Suprapubic skin (tissue), 3 donors: ENCODE results near the gene MYO1F.

ENCODE experiments used
- POLR2A ChIP-seq, 2 donors: fragments of 450-650 bp; IDR thresholded peaks; one replicate each; pipeline ENCODE4 v1.6.1; 2017; ENCODE audit warnings: antibody characterized with exemption in 2 of 2, mild to moderate bottlenecking in 2 of 2, moderate library complexity in 2 of 2
- TF ChIP-seq, protein P1 (sequence below), 2 donors: fragments of 200-600 bp in 1 of 2; fragments of 450-650 bp in 1 of 2; sonication (generic) in 1 of 2; IDR thresholded peaks; one replicate each; pipeline ENCODE4 v1.5.1; 2016 to 2019; ENCODE audit warnings: antibody characterized with exemption in 2 of 2, mild to moderate bottlenecking in 1 of 2, moderate library complexity in 1 of 2

GRCh38 chr19:8589177-8589714 lies 12.0 kb upstream of the MYO1F start:
- TF ChIP-seq, protein P1, sequence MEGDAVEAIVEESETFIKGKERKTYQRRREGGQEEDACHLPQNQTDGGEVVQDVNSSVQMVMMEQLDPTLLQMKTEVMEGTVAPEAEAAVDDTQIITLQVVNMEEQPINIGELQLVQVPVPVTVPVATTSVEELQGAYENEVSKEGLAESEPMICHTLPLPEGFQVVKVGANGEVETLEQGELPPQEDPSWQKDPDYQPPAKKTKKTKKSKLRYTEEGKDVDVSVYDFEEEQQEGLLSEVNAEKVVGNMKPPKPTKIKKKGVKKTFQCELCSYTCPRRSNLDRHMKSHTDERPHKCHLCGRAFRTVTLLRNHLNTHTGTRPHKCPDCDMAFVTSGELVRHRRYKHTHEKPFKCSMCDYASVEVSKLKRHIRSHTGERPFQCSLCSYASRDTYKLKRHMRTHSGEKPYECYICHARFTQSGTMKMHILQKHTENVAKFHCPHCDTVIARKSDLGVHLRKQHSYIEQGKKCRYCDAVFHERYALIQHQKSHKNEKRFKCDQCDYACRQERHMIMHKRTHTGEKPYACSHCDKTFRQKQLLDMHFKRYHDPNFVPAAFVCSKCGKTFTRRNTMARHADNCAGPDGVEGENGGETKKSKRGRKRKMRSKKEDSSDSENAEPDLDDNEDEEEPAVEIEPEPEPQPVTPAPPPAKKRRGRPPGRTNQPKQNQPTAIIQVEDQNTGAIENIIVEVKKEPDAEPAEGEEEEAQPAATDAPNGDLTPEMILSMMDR (IDR thresholded peaks at IDR 0.05): no peak
- no peak for TF ChIP-seq POLR2A (IDR thresholded peaks at IDR 0.05)
